Ecto neural progenitor cell (in vitro differentiated cells): ENCODE data around the gene TSC2.
"Not testable (repeated sequence)": the region's sequence is repeated elsewhere in the genome, so short reads cannot be mapped to it uniquely, and the experiment has no call there.

Experiments
- DNase-seq: peaks from one replicate; pipeline ENCODE4 v3.0.0-alpha.2; 2018; ENCODE audit warnings: low spot score

Gene TSC2

GRCh38 chr16:2031081-2031577 lies 16.7 kb upstream of the TSC2 start:
- DNase-seq, result no peak

GRCh38 chr16:2032285-2033056 lies 15.3 kb upstream of the TSC2 start:
- no peak for DNase-seq

- no peak for DNase-seq
These were observed 14.5 kb upstream of the TSC2 start for GRCh38 chr16:2033057-2033908.

GRCh38 chr16:2033909-2034695 lies 13.7 kb upstream of the TSC2 start:
- not testable (repeated sequence) for DNase-seq

GRCh38 chr16:2034696-2035430 lies 12.9 kb upstream of the TSC2 start:
- DNase-seq, result no peak

- no peak for DNase-seq
These were observed 12.2 kb upstream of the TSC2 start for GRCh38 chr16:2035431-2036199.

- DNase-seq, result no peak
These were observed 11.4 kb upstream of the TSC2 start for GRCh38 chr16:2036200-2036966.

- DNase-seq, result no peak
These were observed 10.7 kb upstream of the TSC2 start for GRCh38 chr16:2037115-2037514.

- DNase-seq, result no peak
These were observed 10.0 kb upstream of the TSC2 start for GRCh38 chr16:2037647-2038381.

- DNase-seq, result no peak
These were observed 9.2 kb upstream of the TSC2 start for GRCh38 chr16:2038382-2039231.

- no peak for DNase-seq
These were observed 8.3 kb upstream of the TSC2 start for GRCh38 chr16:2039274-2040031.

- no peak for DNase-seq
These were observed 7.6 kb upstream of the TSC2 start for GRCh38 chr16:2040041-2040786.

GRCh38 chr16:2040787-2041522 lies 6.8 kb upstream of the TSC2 start:
- DNase-seq, result no peak

GRCh38 chr16:2042171-2042985 lies 5.4 kb upstream of the TSC2 start:
- no peak for DNase-seq

GRCh38 chr16:2042986-2043666 lies 4.7 kb upstream of the TSC2 start:
- no peak for DNase-seq
